Calu3 (cell line): ENCODE results near the gene MINK1. TPM values are rescaled to one million over a fixed set of nuclear protein-coding genes. Genes with fewer than 3 reads are reported as not detected.

Experiments used
- BruUV-seq: library from RNA; stranded (reverse); fragments of 400-500 nt; replicated peaks from 2 replicates; lab custom pipeline; 2021; lab: Mats Ljungman, UMichigan
- CTCF ChIA-PET: fragments of 300-600 bp; sonication (Branson Sonifier 250); formaldehyde crosslinking; loops from one replicate; lab custom pipeline; 2022; ENCODE audit warnings: antibody characterized with exemption; lab: Charles Lee
- DNase-seq: peaks from one replicate; pipeline ENCODE4 v3.0.0; 2022
- H3K27ac Mint-ChIP-seq: one replicate; pipeline ENCODE4 v1.8.0; 2022; ENCODE audit warnings: mixed read lengths; ENCODE audit not compliant: unreplicated experiment
- H3K27me3 Mint-ChIP-seq: one replicate; pipeline ENCODE4 v1.8.0; 2022; ENCODE audit warnings: mixed read lengths; ENCODE audit not compliant: unreplicated experiment
- H3K36me3 Mint-ChIP-seq: one replicate; pipeline ENCODE4 v1.8.0; 2022; ENCODE audit warnings: mild to moderate bottlenecking, moderate library complexity, mixed read lengths; ENCODE audit not compliant: insufficient read depth, unreplicated experiment
- H3K4me1 Mint-ChIP-seq: one replicate; pipeline ENCODE4 v1.8.0; 2022; ENCODE audit warnings: mild to moderate bottlenecking, low read depth, mixed read lengths; ENCODE audit not compliant: unreplicated experiment
- H3K4me3 Mint-ChIP-seq: one replicate; pipeline ENCODE4 v1.8.0; 2022; ENCODE audit warnings: mild to moderate bottlenecking, low read depth, moderate library complexity, mixed read lengths; ENCODE audit not compliant: unreplicated experiment
- H3K9me3 Mint-ChIP-seq: one replicate; pipeline ENCODE4 v1.8.0; 2022; ENCODE audit warnings: low read depth, mixed read lengths; ENCODE audit not compliant: unreplicated experiment
- CTCF ChIP-seq: fragments of 200-600 bp; IDR thresholded peaks from one replicate; pipeline ENCODE4 v1.8.0; 2022; ENCODE audit warnings: antibody characterized with exemption; ENCODE audit not compliant: unreplicated experiment
- intact Hi-C: fragments of 100-400 bp; cut with micrococcal nuclease; formaldehyde crosslinking; loops from one replicate; pipeline ENCODE4 v1.10.0; 2022; ENCODE audit not compliant: unreplicated experiment
- total RNA-seq: library from RNA; stranded (reverse); gene quantifications from 2 replicates; pipeline ENCODE4 v1.2.3, GENCODE V29; 2022

MINK1 gene
- total RNA-seq, 1 experiment from 2014 or later = 86.8 TPM

GRCh38 chr17:4872786-4873185 lies 39.6 kb downstream of the MINK1 start:
- Mint-ChIP-seq H3K36me3 (peaks cover 12% of the 10 kb centered on the region), H3K9me3 (no peaks in the 10 kb centered on the region), H3K27ac (no peak overlapping the region), H3K4me1 (peaks cover 8% of the 10 kb centered on the region), H3K4me3 (no peak overlapping the region), H3K27me3 (no peaks in the 10 kb centered on the region)
- BruUV-seq = no TSS peak
- DNase-seq = no peak
- CTCF ChIA-PET = no interaction called here
- no peak for TF ChIP-seq CTCF
- intact Hi-C loops = no loop called here

GRCh38 chr17:4877089-4877488 lies 43.9 kb downstream of the MINK1 start:
- Mint-ChIP-seq H3K36me3 (peaks cover 23% of the 10 kb centered on the region), H3K4me1 (no peaks in the 10 kb centered on the region), H3K27me3 (no peaks in the 10 kb centered on the region), H3K4me3 (no peak overlapping the region), H3K9me3 (no peaks in the 10 kb centered on the region), H3K27ac (no peak overlapping the region)
- no TSS peak for BruUV-seq
- TF ChIP-seq CTCF = no peak
- intact Hi-C loops = no loop called here
- DNase-seq = no peak
- CTCF ChIA-PET = no interaction called here

GRCh38 chr17:4879601-4880000 lies 46.5 kb downstream of the MINK1 start:
- no peak for DNase-seq
- Mint-ChIP-seq H3K4me3 (no peak overlapping the region), H3K36me3 (peaks cover 21% of the 10 kb centered on the region), H3K27me3 (no peaks in the 10 kb centered on the region), H3K4me1 (no peaks in the 10 kb centered on the region), H3K9me3 (no peaks in the 10 kb centered on the region), H3K27ac (no peak overlapping the region)
- TF ChIP-seq CTCF = no peak
- intact Hi-C loops = no loop called here
- BruUV-seq = no TSS peak
- CTCF ChIA-PET = no interaction called here

GRCh38 chr17:4880857-4881256 lies 47.7 kb downstream of the MINK1 start:
- TF ChIP-seq CTCF = no peak
- H3K27ac Mint-ChIP-seq = no peak overlapping the region
- H3K36me3 Mint-ChIP-seq = peaks cover 33% of the 10 kb centered on the region
- CTCF ChIA-PET = interaction anchor here (0.6 kb wide), 1 partner anchor 81 kb away, joined by 4 read pairs; no protein-coding TSS in a partner anchor
- H3K4me1 Mint-ChIP-seq = no peaks in the 10 kb centered on the region
- DNase-seq = no peak
- H3K4me3 Mint-ChIP-seq = no peak overlapping the region
- H3K27me3 Mint-ChIP-seq = no peaks in the 10 kb centered on the region
- BruUV-seq = no TSS peak
- no peaks in the 10 kb centered on the region for H3K9me3 Mint-ChIP-seq
- intact Hi-C loops = loop anchor here (10.0 kb wide), 1 partner anchor 146 kb away; the partner anchor contains the start of genes CXCL16, MED11 and ZMYND15
